Upper lobe of left lung (tissue), 4 donors: ENCODE measurements around the gene GALNT14.

ENCODE experiments used
- EP300 ChIP-seq, 4 donors: sonication (generic); formaldehyde crosslinking; IDR thresholded peaks; one replicate each; pipeline ENCODE4 v1.5.1; 2017; ENCODE audit warnings: antibody characterized with exemption in 4 of 4, control low read depth in 2 of 4
- TF ChIP-seq, protein P1 (sequence below), 6 experiments: fragments of 450-650 bp in 4 of 6; fragments of 200-600 bp in 2 of 6; sonication (generic) in 2 of 6; IDR thresholded peaks; one replicate each; pipeline ENCODE4 v1.5.1; 2016 to 2019; ENCODE audit warnings: antibody characterized with exemption in 6 of 6

DNA sequence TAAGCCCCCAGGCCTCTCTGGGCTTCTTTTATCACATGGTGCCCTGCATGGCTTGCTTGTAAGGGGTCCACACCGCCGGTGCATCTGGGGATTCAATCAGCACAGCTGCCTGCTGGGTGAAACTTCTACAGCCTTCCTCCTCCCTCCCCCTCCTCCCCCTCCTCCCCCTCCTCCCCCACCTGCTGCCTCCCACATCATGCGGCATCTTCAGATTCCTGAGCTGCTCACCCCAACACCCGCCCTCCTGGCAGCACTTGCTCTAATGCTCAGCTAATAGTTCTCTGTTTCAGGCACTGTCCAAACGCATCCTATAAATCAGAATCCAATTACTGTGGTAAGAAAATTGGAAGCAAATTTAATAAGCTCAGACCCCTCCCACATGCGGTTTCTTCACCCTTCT lies 150.7 kb downstream of the GALNT14 start:
- TF ChIP-seq, protein P1, sequence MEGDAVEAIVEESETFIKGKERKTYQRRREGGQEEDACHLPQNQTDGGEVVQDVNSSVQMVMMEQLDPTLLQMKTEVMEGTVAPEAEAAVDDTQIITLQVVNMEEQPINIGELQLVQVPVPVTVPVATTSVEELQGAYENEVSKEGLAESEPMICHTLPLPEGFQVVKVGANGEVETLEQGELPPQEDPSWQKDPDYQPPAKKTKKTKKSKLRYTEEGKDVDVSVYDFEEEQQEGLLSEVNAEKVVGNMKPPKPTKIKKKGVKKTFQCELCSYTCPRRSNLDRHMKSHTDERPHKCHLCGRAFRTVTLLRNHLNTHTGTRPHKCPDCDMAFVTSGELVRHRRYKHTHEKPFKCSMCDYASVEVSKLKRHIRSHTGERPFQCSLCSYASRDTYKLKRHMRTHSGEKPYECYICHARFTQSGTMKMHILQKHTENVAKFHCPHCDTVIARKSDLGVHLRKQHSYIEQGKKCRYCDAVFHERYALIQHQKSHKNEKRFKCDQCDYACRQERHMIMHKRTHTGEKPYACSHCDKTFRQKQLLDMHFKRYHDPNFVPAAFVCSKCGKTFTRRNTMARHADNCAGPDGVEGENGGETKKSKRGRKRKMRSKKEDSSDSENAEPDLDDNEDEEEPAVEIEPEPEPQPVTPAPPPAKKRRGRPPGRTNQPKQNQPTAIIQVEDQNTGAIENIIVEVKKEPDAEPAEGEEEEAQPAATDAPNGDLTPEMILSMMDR (IDR thresholded peaks at IDR 0.05) = no peak
- TF ChIP-seq EP300 (IDR thresholded peaks at IDR 0.05) = no peak
